ENCODE measurements around the gene ODC1.

ODC1 gene

GRCh38 chr2:10397878-10398277, 50.2 kb downstream of the ODC1 start:
- DNase-seq = no peak

GRCh38 chr2:10397297-10397875, 50.7 kb downstream of the ODC1 start:
- DNase-seq = no peak

- DNase-seq = no peak
Observed at GRCh38 chr2:10396464-10396863, 51.7 kb downstream of the ODC1 start.

- no peak for DNase-seq
Observed at GRCh38 chr2:10395893-10396292, 52.2 kb downstream of the ODC1 start.

DNA sequence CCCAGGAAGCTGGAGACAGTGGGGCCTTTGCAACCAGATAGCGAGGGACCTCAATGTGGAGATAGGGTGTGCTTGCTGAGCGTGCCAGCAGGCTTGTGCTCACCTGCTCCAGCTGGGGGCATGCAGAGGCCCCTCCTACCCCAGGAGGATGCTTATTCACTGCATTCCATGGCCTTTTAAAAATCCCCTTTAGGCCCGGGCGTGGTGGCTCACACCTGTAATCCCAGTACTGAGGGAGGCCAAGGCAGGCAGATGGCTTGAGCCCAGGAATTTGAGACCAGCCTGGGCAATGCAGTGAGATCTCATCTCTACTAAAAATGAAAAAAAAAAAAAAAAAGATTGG, 54.5 kb downstream of the ODC1 start:
- no peak for DNase-seq

DNA sequence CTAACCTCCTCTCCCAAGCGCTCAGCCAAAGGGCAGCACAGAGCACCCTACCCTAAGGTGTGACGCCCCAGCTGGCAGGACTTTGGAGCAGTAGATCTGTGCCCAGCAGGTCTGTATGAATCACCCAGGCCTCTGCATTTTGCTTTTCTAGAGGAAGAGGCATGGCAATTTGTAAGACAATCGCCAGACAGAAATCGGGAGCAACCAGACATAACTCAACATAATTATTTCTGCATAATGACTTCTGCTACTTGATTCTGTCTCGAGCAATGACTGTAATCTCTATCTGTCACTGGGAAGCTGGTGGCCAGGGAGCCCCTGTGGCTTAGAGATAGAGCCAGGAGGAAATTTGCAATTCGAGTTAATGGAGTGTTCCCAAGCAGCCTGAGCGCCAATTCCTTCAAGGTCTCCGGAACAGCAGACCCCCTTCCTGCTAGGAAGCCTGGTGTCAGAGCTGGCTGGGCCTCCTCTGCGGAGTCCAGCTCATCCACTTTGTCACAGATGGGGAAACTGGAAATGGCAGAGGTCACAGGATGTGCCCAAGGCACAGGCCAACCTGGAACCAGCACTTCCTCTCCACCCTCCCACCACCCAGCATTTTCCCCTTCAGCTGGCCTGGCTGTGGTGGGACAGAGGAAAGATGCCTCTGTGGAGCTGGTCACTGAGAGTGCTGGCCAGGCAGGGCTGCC, 55.0 kb downstream of the ODC1 start:
- DNase-seq = no peak

DNA sequence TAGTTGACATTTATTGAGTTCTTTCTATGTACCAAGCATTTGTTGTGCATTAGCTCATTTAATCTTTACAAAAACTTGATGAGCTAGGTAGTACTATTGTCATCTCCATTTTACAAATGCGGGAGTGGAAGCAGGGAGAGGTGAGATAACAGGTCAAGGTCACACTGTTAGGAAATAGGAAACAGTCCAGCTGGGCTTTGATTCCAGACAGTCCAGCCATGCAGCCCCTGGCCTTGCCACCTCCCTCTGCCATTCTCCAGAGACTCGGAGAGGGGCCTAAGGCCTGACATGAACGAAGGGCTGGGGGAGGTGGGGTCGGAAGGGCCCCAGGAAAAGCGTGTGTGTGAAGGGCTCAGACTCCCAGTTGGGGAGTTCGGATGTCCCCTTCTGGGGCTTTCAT, 55.6 kb downstream of the ODC1 start:
- DNase-seq = no peak

GRCh38 chr2:10392100-10392499, 56.0 kb downstream of the ODC1 start:
- no peak for DNase-seq

DNA sequence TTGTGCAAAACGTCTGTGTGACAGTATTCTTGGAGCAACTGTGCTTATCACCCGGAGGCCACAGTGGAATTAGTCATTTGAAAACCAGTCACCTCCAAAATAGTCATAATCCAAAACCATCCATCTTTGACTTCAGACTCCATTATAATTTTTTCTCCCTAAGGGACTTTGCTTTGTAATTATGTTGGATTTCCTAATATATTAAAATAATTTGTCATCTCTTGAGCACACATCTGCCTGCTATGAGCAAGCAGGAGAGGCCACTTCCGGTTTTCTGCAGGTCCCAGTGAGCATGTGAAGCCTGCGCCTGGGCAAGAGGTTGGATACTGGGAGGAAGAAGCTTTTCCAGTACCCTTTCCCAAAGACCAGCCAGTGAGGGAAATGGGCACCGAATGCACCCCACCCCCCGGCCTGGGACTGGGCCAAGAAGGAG, 57.7 kb downstream of the ODC1 start:
- DNase-seq = no peak
